Sigmoid colon (tissue), 7 donors: ENCODE results near the gene DGCR2. TPM values are rescaled to one million over a fixed set of nuclear protein-coding genes. Genes with fewer than 3 reads are reported as not detected.

Experiments
- DNase-seq: peaks from one replicate; pipeline ENCODE4 v3.0.0-alpha.2; 2019
- H3K27ac ChIP-seq, 4 donors: fragments of 200-600 bp; sonication (generic); one replicate each; pipeline ENCODE4 v1.5.1; 2016 to 2019; ENCODE audit warnings: mild to moderate bottlenecking in 1 of 4
- H3K27me3 ChIP-seq, 3 donors: fragments of 200-600 bp; sonication (generic); one replicate each; pipeline ENCODE4 v1.5.1; 2019; ENCODE audit warnings: mild to moderate bottlenecking in 1 of 3
- H3K36me3 ChIP-seq, 4 donors: fragments of 200-600 bp; sonication (generic); one replicate each; pipeline ENCODE4 v1.5.1; 2016 to 2019
- H3K4me1 ChIP-seq, 4 donors: fragments of 200-600 bp; sonication (generic); one replicate each; pipeline ENCODE4 v1.5.1; 2017 to 2019
- H3K4me3 ChIP-seq, 4 donors: fragments of 200-600 bp; sonication (generic); one replicate each; pipeline ENCODE4 v1.5.1; 2017 to 2019; ENCODE audit warnings: mild to moderate bottlenecking in 2 of 4, moderate library complexity in 1 of 4
- H3K9me3 ChIP-seq, 4 donors: fragments of 200-600 bp in 3 of 4; sonication (generic) in 3 of 4; one replicate each; pipeline versions ENCODE4 v1.5.1 to v1.6.1; 2013 to 2019
- CTCF ChIP-seq, 4 experiments: fragments of 450-650 bp in 3 of 4; fragments of 200-600 bp in 1 of 4; IDR thresholded peaks; one replicate each; pipeline ENCODE4 v1.5.1; 2016 to 2019; ENCODE audit warnings: antibody characterized with exemption in 4 of 4, mild to moderate bottlenecking in 3 of 4, moderate library complexity in 2 of 4
- EP300 ChIP-seq, 4 donors: sonication (generic); formaldehyde crosslinking; IDR thresholded peaks; one replicate each; pipeline ENCODE4 v1.6.1; 2017; ENCODE audit warnings: antibody characterized with exemption in 4 of 4
- POLR2A ChIP-seq, 2 donors: fragments of 450-650 bp; IDR thresholded peaks; one replicate each; pipeline ENCODE4 v1.6.1; 2016; ENCODE audit warnings: antibody characterized with exemption in 2 of 2, mild to moderate bottlenecking in 2 of 2, moderate library complexity in 2 of 2
- POLR2AphosphoS5 ChIP-seq, 4 donors: sonication (generic); formaldehyde crosslinking; IDR thresholded peaks; one replicate each; pipeline ENCODE4 v1.6.1; 2017; ENCODE audit warnings: antibody characterized with exemption in 4 of 4
- WGBS, 2 donors: extraction: QIAGEN DNeasy Blood & Tissue Kit; methylation state at CpG; one replicate each; pipeline ENCODE4 v1.1.7; 2013; 5-methylcytosine and 5-hydroxymethylcytosine counted together
- intact Hi-C: fragments of 100-400 bp; cut with DNase I; formaldehyde crosslinking; loops from one replicate; pipeline ENCODE4 v1.15.1; 2023
- polyA plus RNA-seq, 3 donors: library from polyadenylated mRNA; stranded (reverse); fragments of 200-250 nt; gene quantifications; one replicate each; pipeline ENCODE4 v1.2.3, GENCODE V29; 2013
- total RNA-seq, 4 donors: library from RNA; depleted of rRNA; stranded (reverse); fragments of >200 nt; gene quantifications; one replicate each; pipeline ENCODE4 v1.1.0, GENCODE V29; 2016
- donor health status: healthy with polysubstance abuse.
- donor health status: Bipolar disorder and iron deficiency.
- donor health status: healthy.

The DGCR2 gene
- total and polyA plus RNA-seq, 7 donors, result 7.2 to 68.7 (median 31.5) TPM

GRCh38 chr22:19046287-19046686 lies 75.9 kb downstream of the DGCR2 start:
- H3K4me3 ChIP-seq, result no peak overlapping the region
- no peaks in the 10 kb centered on the region for H3K4me1 ChIP-seq
- H3K36me3 ChIP-seq, result peaks cover 42 to 84% (median 66%) of the 10 kb centered on the region in 4 donors
- H3K27me3 ChIP-seq, result no peaks in the 10 kb centered on the region
- no peak overlapping the region for H3K27ac ChIP-seq
- TF ChIP-seq EP300 (IDR thresholded peaks at IDR 0.05) (no peak), POLR2AphosphoS5 (IDR thresholded peaks at IDR 0.05) (no peak), POLR2A (IDR thresholded peaks at IDR 0.05) (no peak), CTCF (IDR thresholded peaks at IDR 0.05) (no peak)
- WGBS, 2 donors, result 98% methylated on average over 2 of the region's 2 CpGs
- no peak for DNase-seq
- intact Hi-C loops, result no loop called here
- no peaks in the 10 kb centered on the region for H3K9me3 ChIP-seq

GRCh38 chr22:19045094-19045493 lies 77.1 kb downstream of the DGCR2 start:
- H3K36me3 ChIP-seq, result peaks cover 54 to 95% (median 77%) of the 10 kb centered on the region in 4 donors
- 83 to 89% methylated on average over 7 of the region's 7 CpGs for WGBS, 2 donors
- intact Hi-C loops, result no loop called here

GRCh38 chr22:19044381-19044780 lies 77.8 kb downstream of the DGCR2 start:
- TF ChIP-seq CTCF (IDR thresholded peaks at IDR 0.05) (no peak), POLR2A (IDR thresholded peaks at IDR 0.05) (no peak), POLR2AphosphoS5 (IDR thresholded peaks at IDR 0.05) (no peak), EP300 (IDR thresholded peaks at IDR 0.05) (no peak)
- H3K36me3 ChIP-seq, result peaks cover 58 to 100% (median 83%) of the 10 kb centered on the region in 4 donors
- no peak overlapping the region for H3K4me3 ChIP-seq
- no peaks in the 10 kb centered on the region for H3K27me3 ChIP-seq
- intact Hi-C loops, result no loop called here
- peak; percentile 48 for DNase-seq
- WGBS, 2 donors, result 85 to 94% methylated on average over 6 of the region's 6 CpGs
- H3K4me1 ChIP-seq, result no peaks in the 10 kb centered on the region
- no peaks in the 10 kb centered on the region for H3K9me3 ChIP-seq
- H3K27ac ChIP-seq, result no peak overlapping the region

More at GRCh38 chr22:19045094-19045493, 77.1 kb downstream of the DGCR2 start:
- Histone ChIP-seq H3K9me3 (no peaks in the 10 kb centered on the region), H3K27ac (no peak overlapping the region), H3K4me3 (no peak overlapping the region), H3K27me3 (no peaks in the 10 kb centered on the region), H3K4me1 (no peaks in the 10 kb centered on the region)
- TF ChIP-seq EP300 (IDR thresholded peaks at IDR 0.05), result no peak
- no peak for TF ChIP-seq POLR2AphosphoS5 (IDR thresholded peaks at IDR 0.05)
- no peak for TF ChIP-seq POLR2A (IDR thresholded peaks at IDR 0.05)
- TF ChIP-seq CTCF (IDR thresholded peaks at IDR 0.05), result no peak
- DNase-seq, result no peak

- H3K9me3 ChIP-seq, result no peaks in the 10 kb centered on the region
- no peaks in the 10 kb centered on the region for H3K4me1 ChIP-seq
- TF ChIP-seq POLR2AphosphoS5 (IDR thresholded peaks at IDR 0.05) (no peak), POLR2A (IDR thresholded peaks at IDR 0.05) (no peak), EP300 (IDR thresholded peaks at IDR 0.05) (no peak), CTCF (IDR thresholded peaks at IDR 0.05) (no peak)
- intact Hi-C loops, result no loop called here
- H3K27ac ChIP-seq, result no peak overlapping the region
- 80 to 88% methylated on average over 14 of the region's 14 CpGs for WGBS, 2 donors
- H3K4me3 ChIP-seq, result no peak overlapping the region
- peak; percentile 43 for DNase-seq
- peaks cover 56 to 100% (median 83%) of the 10 kb centered on the region in 4 donors for H3K36me3 ChIP-seq
- no peaks in the 10 kb centered on the region for H3K27me3 ChIP-seq
These were observed 78.8 kb downstream of the DGCR2 start for GRCh38 chr22:19043121-19044085.
